CD4-positive, alpha-beta memory T cell (primary cell): Measurements from ENCODE around the gene S1PR2. TPM values are rescaled to one million over a fixed set of nuclear protein-coding genes. Genes with fewer than 3 reads are reported as not detected.
A peak's percentile ranks its signal among the peaks of the same experiment; 100 is the strongest.
"Not testable (repeated sequence)": the region's sequence is repeated elsewhere in the genome, so short reads cannot be mapped to it uniquely, and the experiment has no call there.

Experiments
- CTCF ChIA-PET: fragments of 350-600 bp; sonication (Branson Sonifier 250); formaldehyde crosslinking; loops from one replicate; lab custom pipeline; 2021; ENCODE audit warnings: inconsistent platforms; ENCODE audit not compliant: partially characterized antibody; lab: Charles Lee
- POLR2A ChIA-PET: fragments of 350-600 bp; sonication (Branson Sonifier 250); formaldehyde crosslinking; loops from one replicate; lab custom pipeline; 2021; ENCODE audit not compliant: partially characterized antibody; lab: Charles Lee
- DNase-seq, 5 donors: peaks; one replicate each; pipeline versions ENCODE4 v3.0.0 to v3.0.0-alpha.2; 2020 to 2022; ENCODE audit warnings: mixed read lengths in 1 of 5
- H3K27ac ChIP-seq: one replicate; pipeline ENCODE4 v1.7.0; 2013; ENCODE audit warnings: low read depth, low read length
- H3K27me3 ChIP-seq: 2 replicates; pipeline ENCODE4 v1.7.0; 2013; ENCODE audit warnings: mild to moderate bottlenecking, low read length, moderate library complexity; ENCODE audit not compliant: insufficient read depth
- H3K36me3 ChIP-seq: 2 replicates; pipeline ENCODE4 v1.7.0; 2013; ENCODE audit warnings: mild to moderate bottlenecking, low read length, moderate library complexity; ENCODE audit not compliant: insufficient read depth
- H3K4me1 ChIP-seq: 2 replicates; pipeline ENCODE4 v1.7.0; 2013; ENCODE audit warnings: mild to moderate bottlenecking, low read length, moderate library complexity; ENCODE audit not compliant: insufficient read depth
- H3K4me3 ChIP-seq, 2 donors: one replicate each; pipeline ENCODE4 v1.7.0; 2013; ENCODE audit warnings: low read length in 2 of 2, mild to moderate bottlenecking in 1 of 2
- H3K9me3 ChIP-seq, 2 donors: one replicate each; pipeline ENCODE4 v1.7.0; 2013; ENCODE audit warnings: low read length in 2 of 2, control low read depth in 1 of 2; ENCODE audit not compliant: control insufficient read depth in 1 of 2
- H3K27ac Mint-ChIP-seq, 7 donors: one replicate each; pipeline ENCODE4 v1.8.0; 2020 to 2021; ENCODE audit warnings: mixed read lengths in 7 of 7, mild to moderate bottlenecking in 6 of 7, inconsistent platforms in 3 of 7, moderate library complexity in 3 of 7
- H3K27me3 Mint-ChIP-seq, 2 donors: one replicate each; pipeline ENCODE4 v1.8.0; 2020 to 2021; ENCODE audit warnings: mixed read lengths in 2 of 2
- H3K36me3 Mint-ChIP-seq, 2 donors: one replicate each; pipeline ENCODE4 v1.8.0; 2020 to 2021; ENCODE audit warnings: mixed read lengths in 2 of 2, inconsistent platforms in 1 of 2, mild to moderate bottlenecking in 1 of 2
- H3K4me1 Mint-ChIP-seq, 4 donors: one replicate each; pipeline ENCODE4 v1.8.0; 2020 to 2021; ENCODE audit warnings: mixed read lengths in 4 of 4, mild to moderate bottlenecking in 1 of 4
- H3K4me3 Mint-ChIP-seq, 8 donors: one replicate each; pipeline ENCODE4 v1.8.0; 2020 to 2021; ENCODE audit warnings: mixed read lengths in 8 of 8, mild to moderate bottlenecking in 7 of 8, moderate library complexity in 6 of 8, inconsistent platforms in 3 of 8
- H3K9me3 Mint-ChIP-seq, 8 donors: one replicate each; pipeline ENCODE4 v1.8.0; 2020 to 2021; ENCODE audit warnings: mixed read lengths in 8 of 8, mild to moderate bottlenecking in 5 of 8, inconsistent platforms in 3 of 8, moderate library complexity in 1 of 8
- intact Hi-C: fragments of 100-400 bp; cut with micrococcal nuclease; formaldehyde crosslinking; loops from one replicate; pipeline ENCODE4 v1.15.1; 2023
- polyA plus RNA-seq, 2 donors: library from polyadenylated mRNA; unstranded; fragments of 300-500 nt; fragmentation: Illumina TruSeq; gene quantifications; one replicate each; pipeline ENCODE4 v1.2.3, GENCODE V29; 2021
- total RNA-seq, 2 experiments: library from RNA; stranded (reverse); gene quantifications; one replicate each; pipeline ENCODE4 v1.2.3, GENCODE V29; 2021

Gene S1PR2
- total and polyA plus RNA-seq, 4 experiments from 2014 or later = 1.4 to 9.4 (median 5.7) TPM

GRCh38 chr19:10198889-10199644 lies 32.1 kb downstream of the S1PR2 start:
- not testable (repeated sequence) for H3K4me3 ChIP-seq, H3K9me3 ChIP-seq, H3K9me3 Mint-ChIP-seq, H3K36me3 Mint-ChIP-seq, H3K36me3 ChIP-seq, H3K27me3 ChIP-seq, H3K27me3 Mint-ChIP-seq
- H3K4me3 Mint-ChIP-seq = peak overlapping the region; percentile 70 to 91 (median 80)
- CTCF ChIA-PET = interaction anchor here (0.9 to 5.5 kb wide), 7 partner anchors 15 to 219 kb away, joined by 3 to 23 read pairs (median 3); partner anchors contain the start of gene ICAM1
- peak overlapping the region; percentile 20 to 93 (median 90) for H3K27ac Mint-ChIP-seq
- intact Hi-C loops = loop anchor here (5.0 kb wide), 1 partner anchor 97 kb away; the partner anchor contains the start of gene ANGPTL6
- H3K4me1 Mint-ChIP-seq = peaks cover 11 to 25% (median 14%) of the 10 kb centered on the region in 4 donors
- POLR2A ChIA-PET = interaction anchor here (3.0 kb wide), 1 partner anchor 56 kb away, joined by 10 read pairs; no protein-coding TSS in a partner anchor
- Histone ChIP-seq H3K27ac (peak overlapping the region; percentile 40), H3K4me1 (peaks cover 13% of the 10 kb centered on the region)
- peak in 4 of 5 donors; percentile 26 to 33 (median 30) for DNase-seq

GRCh38 chr19:10195199-10195519 lies 36.0 kb downstream of the S1PR2 start:
- Histone ChIP-seq H3K27ac (peak overlapping the region; percentile 77), H3K4me3 (peak overlapping the region; percentile 61 to 62), H3K4me1 (peaks cover 37% of the 10 kb centered on the region), H3K36me3 (peaks cover 2% of the 10 kb centered on the region), H3K9me3 (no peaks in the 10 kb centered on the region), H3K27me3 (no peaks in the 10 kb centered on the region)
- no peaks in the 10 kb centered on the region for H3K27me3 Mint-ChIP-seq
- no peak for DNase-seq
- no peaks in the 10 kb centered on the region for H3K9me3 Mint-ChIP-seq
- ChIA-PET CTCF (interaction anchor here (0.8 to 1.1 kb wide), 3 partner anchors 55 to 64 kb away, joined by 3 to 8 read pairs (median 3); no protein-coding TSS in a partner anchor), POLR2A (interaction anchor here (1.0 to 2.9 kb wide), 9 partner anchors 11 to 208 kb away, joined by 3 to 27 read pairs (median 9); partner anchors contain the start of genes CDC37 and MRPL4)
- H3K4me1 Mint-ChIP-seq = peaks cover 18 to 47% (median 33%) of the 10 kb centered on the region in 4 donors
- H3K36me3 Mint-ChIP-seq = peaks cover under 1 to 14% of the 10 kb centered on the region in 2 donors
- intact Hi-C loops = loop anchor here (1.0 to 5.0 kb wide), 3 partner anchors 36 to 93 kb away; partner anchors contain the start of genes ANGPTL6 and S1PR2
- H3K27ac Mint-ChIP-seq = peak overlapping the region; percentile 60 to 97 (median 89)
- H3K4me3 Mint-ChIP-seq = peak overlapping the region; percentile 84 to 97 (median 94)

- POLR2A ChIA-PET = interaction anchor here (0.6 to 2.9 kb wide), 14 partner anchors 10 to 208 kb away, joined by 3 to 27 read pairs (median 4); partner anchors contain the start of genes CDC37 and MRPL4
- Histone ChIP-seq H3K27me3 (no peaks in the 10 kb centered on the region), H3K27ac (peak within 1 kb of the TSS; percentile 77), H3K36me3 (peaks cover 6% of the 10 kb centered on the region), H3K9me3 (no peaks in the 10 kb centered on the region), H3K4me1 (peaks cover 41% of the 10 kb centered on the region), H3K4me3 (peak within 1 kb of the TSS; percentile 61 to 62)
- peak; percentile 94 to 98 (median 95) for DNase-seq
- no peaks in the 10 kb centered on the region for H3K9me3 Mint-ChIP-seq
- H3K27me3 Mint-ChIP-seq = no peaks in the 10 kb centered on the region
- H3K36me3 Mint-ChIP-seq = peaks cover 5 to 19% of the 10 kb centered on the region in 2 donors
- H3K4me3 Mint-ChIP-seq = peak within 1 kb of the TSS; percentile 90 to 97 (median 96)
- peak within 1 kb of the TSS; percentile 83 to 97 (median 95) for H3K27ac Mint-ChIP-seq
- intact Hi-C loops = loop anchor here (1.0 to 5.0 kb wide), 3 partner anchors 36 to 92 kb away; partner anchors contain the start of genes ANGPTL6 and S1PR2
- peaks cover 22 to 52% (median 37%) of the 10 kb centered on the region in 4 donors for H3K4me1 Mint-ChIP-seq
- CTCF ChIA-PET = interaction anchor here (0.8 to 1.1 kb wide), 3 partner anchors 56 to 64 kb away, joined by 3 to 8 read pairs (median 3); no protein-coding TSS in a partner anchor
Measured at GRCh38 chr19:10194500-10195198, 36.5 kb downstream of the S1PR2 start, which contains the start of gene DNMT1. Gene DNMT1, minus strand, starts transcription at chr19:10194953. Its CDS starts 54 bp downstream, at chr19:10194899.

GRCh38 chr19:10193790-10194499 lies 37.2 kb downstream of the S1PR2 start:
- Histone ChIP-seq H3K36me3 (peaks cover 6% of the 10 kb centered on the region), H3K27me3 (no peaks in the 10 kb centered on the region), H3K4me1 (peaks cover 37% of the 10 kb centered on the region), H3K4me3 (peak overlapping the region; percentile 61 to 62), H3K27ac (peak overlapping the region; percentile 77), H3K9me3 (no peaks in the 10 kb centered on the region)
- peak in 2 of 5 donors; percentile 8 to 15 for DNase-seq
- no peaks in the 10 kb centered on the region for H3K27me3 Mint-ChIP-seq
- H3K27ac Mint-ChIP-seq = peak overlapping the region; percentile 83 to 97 (median 95)
- H3K9me3 Mint-ChIP-seq = no peaks in the 10 kb centered on the region
- peaks cover 6 to 20% of the 10 kb centered on the region in 2 donors for H3K36me3 Mint-ChIP-seq
- intact Hi-C loops = loop anchor here (2.0 kb wide), 1 partner anchor 37 kb away; the partner anchor contains the start of gene S1PR2
- H3K4me3 Mint-ChIP-seq = peak overlapping the region; percentile 90 to 97 (median 96)
- peaks cover 22 to 53% (median 37%) of the 10 kb centered on the region in 4 donors for H3K4me1 Mint-ChIP-seq
- ChIA-PET POLR2A (interaction anchor here (0.6 to 2.9 kb wide), 12 partner anchors 9 to 209 kb away, joined by 3 to 27 read pairs (median 3); partner anchors contain the start of gene CDC37), CTCF (no interaction called here)

- Histone ChIP-seq H3K36me3 (peaks cover 6% of the 10 kb centered on the region), H3K4me3 (no peak overlapping the region), H3K4me1 (peaks cover 44% of the 10 kb centered on the region), H3K27me3 (no peaks in the 10 kb centered on the region), H3K9me3 (no peaks in the 10 kb centered on the region), H3K27ac (peak overlapping the region; percentile 77)
- H3K36me3 Mint-ChIP-seq = peaks cover 6 to 25% of the 10 kb centered on the region in 2 donors
- DNase-seq = no peak
- peak overlapping the region in 4 of 7 donors; percentile 37 to 83 (median 60) for H3K27ac Mint-ChIP-seq
- intact Hi-C loops = no loop called here
- H3K27me3 Mint-ChIP-seq = no peaks in the 10 kb centered on the region
- H3K4me1 Mint-ChIP-seq = peaks cover 24 to 54% (median 39%) of the 10 kb centered on the region in 4 donors
- CTCF ChIA-PET = no interaction called here
- peak overlapping the region; percentile 50 to 97 (median 65) for H3K4me3 Mint-ChIP-seq
- no peaks in the 10 kb centered on the region for H3K9me3 Mint-ChIP-seq
- POLR2A ChIA-PET = interaction anchor here (2.7 kb wide), 1 partner anchor 43 kb away, joined by 16 read pairs; no protein-coding TSS in a partner anchor
Measured at GRCh38 chr19:10192922-10193321, 38.2 kb downstream of the S1PR2 start.

GRCh38 chr19:10191347-10191746 lies 39.8 kb downstream of the S1PR2 start:
- DNase-seq = no peak
- POLR2A ChIA-PET = interaction anchor here (0.8 kb wide), 1 partner anchor 48 kb away, joined by 3 read pairs; no protein-coding TSS in a partner anchor
- H3K4me3 ChIP-seq = no peak overlapping the region
- Mint-ChIP-seq H3K36me3 (peaks cover 6 to 32% of the 10 kb centered on the region in 2 donors), H3K27me3 (no peaks in the 10 kb centered on the region), H3K4me3 (peak overlapping the region in 2 of 8 donors; percentile 31 to 62), H3K9me3 (no peaks in the 10 kb centered on the region), H3K4me1 (peaks cover 28 to 61% (median 42%) of the 10 kb centered on the region in 4 donors), H3K27ac (peak overlapping the region in 1 of 7 donors; percentile 19)
- peaks cover 17% of the 10 kb centered on the region for H3K36me3 ChIP-seq
- H3K27me3 ChIP-seq = no peaks in the 10 kb centered on the region
- H3K27ac ChIP-seq = no peak overlapping the region
- no peaks in the 10 kb centered on the region for H3K9me3 ChIP-seq
- CTCF ChIA-PET = interaction anchor here (0.7 kb wide), 1 partner anchor 1838 kb away, joined by 3 read pairs; no protein-coding TSS in a partner anchor
- peaks cover 56% of the 10 kb centered on the region for H3K4me1 ChIP-seq
- intact Hi-C loops = no loop called here
